Effector memory CD4-positive, alpha-beta T cell (primary cell): ENCODE results near the gene TCEAL3.
"Not testable (repeated sequence)": the region's sequence is repeated elsewhere in the genome, so short reads cannot be mapped to it uniquely, and the experiment has no call there.

Experiments
- DNase-seq, 3 donors: peaks; one replicate each; pipeline ENCODE4 v3.0.0-alpha.2; 2020
- H3K27ac ChIP-seq: 2 replicates; pipeline ENCODE4 v1.7.0; 2013; ENCODE audit warnings: mild to moderate bottlenecking, low read length, moderate library complexity; ENCODE audit not compliant: insufficient read depth, poor library complexity, severe bottlenecking
- H3K27me3 ChIP-seq: replicated peaks from 2 replicates; pipeline ENCODE4 v1.7.0; 2013; ENCODE audit warnings: mild to moderate bottlenecking, low read length; ENCODE audit not compliant: insufficient read depth, control insufficient read depth, poor library complexity, severe bottlenecking
- H3K36me3 ChIP-seq: 2 replicates; pipeline ENCODE4 v1.7.0; 2013; ENCODE audit warnings: mild to moderate bottlenecking, low read length, moderate library complexity; ENCODE audit not compliant: control insufficient read depth, insufficient read depth
- H3K4me1 ChIP-seq: 2 replicates; pipeline ENCODE4 v1.7.0; 2013; ENCODE audit warnings: low read length, mild to moderate bottlenecking; ENCODE audit not compliant: control insufficient read depth, insufficient read depth, poor library complexity, severe bottlenecking
- H3K4me3 ChIP-seq: 2 replicates; pipeline ENCODE4 v1.7.0; 2013; ENCODE audit warnings: low read length, low read depth, mild to moderate bottlenecking; ENCODE audit not compliant: insufficient read depth, poor library complexity, severe bottlenecking
- H3K9me3 ChIP-seq: 2 replicates; pipeline ENCODE4 v1.7.0; 2013; ENCODE audit warnings: mild to moderate bottlenecking, low read length, moderate library complexity; ENCODE audit not compliant: control insufficient read depth

TCEAL3 gene

DNA sequence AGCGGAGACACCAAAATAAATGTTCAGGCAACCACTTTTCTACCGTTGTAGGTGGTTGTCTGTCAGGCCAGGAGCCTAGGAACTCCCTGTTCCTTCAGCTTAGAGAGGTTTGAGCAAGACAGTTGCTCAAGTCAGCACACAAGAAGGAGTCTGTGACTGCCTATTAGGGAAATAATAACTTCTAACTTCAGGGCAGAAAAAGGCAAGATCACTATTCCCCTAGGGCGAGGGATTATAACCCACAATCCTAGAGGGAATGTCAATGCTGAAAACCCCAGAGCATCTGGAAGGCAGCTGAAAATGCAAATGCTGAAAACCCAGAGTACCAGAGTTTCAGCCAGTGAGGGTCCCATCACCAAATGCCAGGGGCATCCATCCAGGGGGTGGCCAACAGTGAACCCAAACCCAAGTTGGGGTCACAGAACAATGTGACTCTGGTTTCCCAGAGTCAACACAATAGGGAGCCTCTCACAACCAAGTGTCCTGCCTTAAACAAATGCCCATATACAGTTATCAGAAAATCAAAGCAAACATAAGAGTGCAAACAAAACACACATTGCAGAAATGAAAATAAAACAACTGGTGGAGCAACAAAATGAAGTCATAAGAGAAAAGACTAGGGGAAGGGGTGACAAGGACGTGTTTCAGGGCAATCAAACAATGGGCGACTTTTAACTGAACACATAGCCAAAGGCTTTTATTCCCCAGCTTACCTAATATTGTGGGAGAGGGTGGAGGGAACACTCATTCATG, 51.1 kb downstream of the TCEAL3 start:
- no peak overlapping the region for H3K27ac ChIP-seq
- no peak overlapping the region for H3K4me3 ChIP-seq
- H3K27me3 ChIP-seq, result no peaks in the 10 kb centered on the region
- H3K4me1 ChIP-seq, result no peaks in the 10 kb centered on the region
- DNase-seq, result no peak
- H3K9me3 ChIP-seq, result no peaks in the 10 kb centered on the region
- no peaks in the 10 kb centered on the region for H3K36me3 ChIP-seq

DNA sequence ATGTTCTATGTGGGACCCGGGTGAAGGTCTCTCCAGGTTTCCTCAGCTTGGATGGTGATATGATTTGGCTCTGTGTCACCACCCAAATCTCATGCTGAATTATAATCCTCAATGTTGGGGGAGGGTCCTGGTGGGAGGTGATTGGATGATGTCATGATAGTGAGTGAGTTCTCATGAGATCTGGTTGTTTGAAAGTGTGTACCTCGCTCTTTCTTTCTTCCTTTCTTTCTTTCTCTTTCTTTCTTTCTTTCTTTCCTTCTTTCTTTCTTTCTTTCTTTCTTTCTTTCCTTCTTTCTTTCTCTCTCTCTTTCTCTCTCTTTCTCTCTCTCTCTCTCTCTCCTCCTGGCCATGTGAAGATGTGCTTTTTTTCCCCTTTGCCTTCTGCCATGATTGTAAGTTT, 51.7 kb downstream of the TCEAL3 start:
- H3K27me3 ChIP-seq, H3K4me3 ChIP-seq, H3K4me1 ChIP-seq, DNase-seq, H3K36me3 ChIP-seq, H3K9me3 ChIP-seq, H3K27ac ChIP-seq: not testable (repeated sequence)
